BE2C (cell line): ENCODE data around the gene BAZ2B.

Experiments
- DNase-seq: peaks from one replicate; pipeline ENCODE4 v3.0.0-alpha.2; 2020
- H3K27me3 ChIP-seq: fragments of 250-450 bp; sonication (Bioruptor Pico); 2 replicates; pipeline ENCODE4 v1.5.1; 2020; ENCODE audit warnings: mild to moderate bottlenecking
- H3K36me3 ChIP-seq: fragments of 250-450 bp; sonication (Bioruptor Pico); 2 replicates; pipeline ENCODE4 v1.5.1; 2020; ENCODE audit warnings: mild to moderate bottlenecking
- H3K4me1 ChIP-seq: fragments of 250-450 bp; sonication (Bioruptor Pico); 2 replicates; pipeline ENCODE4 v1.5.1; 2020
- H3K4me3 ChIP-seq: 2 replicates; pipeline ENCODE4 v1.5.1; 2011; ENCODE audit warnings: low read depth, low read length
- H3K9me3 ChIP-seq: fragments of 250-450 bp; sonication (Bioruptor Pico); 2 replicates; pipeline ENCODE4 v1.5.1; 2020
- CTCF ChIP-seq: IDR thresholded peaks from 2 replicates; pipeline ENCODE4 v1.5.1; 2012; ENCODE audit warnings: mild to moderate bottlenecking, low read depth, low read length

Gene BAZ2B

GRCh38 chr2:159555651-159556392 lies 60.5 kb downstream of the BAZ2B start:
- Histone ChIP-seq H3K27me3 (no peaks in the 10 kb centered on the region), H3K4me1 (no peaks in the 10 kb centered on the region), H3K4me3 (no peak overlapping the region), H3K9me3 (no peaks in the 10 kb centered on the region), H3K36me3 (no peaks in the 10 kb centered on the region)
- no peak for TF ChIP-seq CTCF
- no peak for DNase-seq

- Histone ChIP-seq H3K4me3 (no peak overlapping the region), H3K36me3 (no peaks in the 10 kb centered on the region), H3K27me3 (no peaks in the 10 kb centered on the region), H3K9me3 (no peaks in the 10 kb centered on the region), H3K4me1 (no peaks in the 10 kb centered on the region)
- no peak for TF ChIP-seq CTCF
- no peak for DNase-seq
Measured at GRCh38 chr2:159553727-159554126, 62.6 kb downstream of the BAZ2B start.

GRCh38 chr2:159551806-159552205 lies 64.5 kb downstream of the BAZ2B start:
- H3K36me3 ChIP-seq: no peaks in the 10 kb centered on the region
- no peak overlapping the region for H3K4me3 ChIP-seq
- H3K27me3 ChIP-seq: no peaks in the 10 kb centered on the region
- no peaks in the 10 kb centered on the region for H3K4me1 ChIP-seq
- H3K9me3 ChIP-seq: no peaks in the 10 kb centered on the region
- no peak for TF ChIP-seq CTCF
- DNase-seq: no peak

- DNase-seq: no peak
- Histone ChIP-seq H3K4me3 (no peak overlapping the region), H3K4me1 (no peaks in the 10 kb centered on the region), H3K9me3 (no peaks in the 10 kb centered on the region), H3K27me3 (no peaks in the 10 kb centered on the region), H3K36me3 (no peaks in the 10 kb centered on the region)
- TF ChIP-seq CTCF: no peak
Measured at GRCh38 chr2:159550231-159550630, 66.1 kb downstream of the BAZ2B start.

- Histone ChIP-seq H3K4me3 (no peak overlapping the region), H3K4me1 (no peaks in the 10 kb centered on the region), H3K27me3 (no peaks in the 10 kb centered on the region), H3K9me3 (no peaks in the 10 kb centered on the region), H3K36me3 (no peaks in the 10 kb centered on the region)
- TF ChIP-seq CTCF: no peak
- no peak for DNase-seq
Measured at GRCh38 chr2:159549234-159549633, 67.1 kb downstream of the BAZ2B start.

- Histone ChIP-seq H3K4me3 (no peak overlapping the region), H3K9me3 (no peaks in the 10 kb centered on the region)
- TF ChIP-seq CTCF: no peak
Measured at GRCh38 chr2:159546716-159547430, 69.5 kb downstream of the BAZ2B start.

More at GRCh38 chr2:159546716-159547430, 69.5 kb downstream of the BAZ2B start:
- no peaks in the 10 kb centered on the region for H3K4me1 ChIP-seq
- no peak for DNase-seq
- H3K36me3 ChIP-seq: no peaks in the 10 kb centered on the region
- H3K27me3 ChIP-seq: no peaks in the 10 kb centered on the region
